ENCODE results near the gene TMEM132A. TPM values are rescaled to one million over a fixed set of nuclear protein-coding genes. Genes with fewer than 3 reads are reported as not detected.

The TMEM132A gene
- polyA plus RNA-seq, 3 donors, result 45.0 to 55.6 (median 46.9) TPM

DNA sequence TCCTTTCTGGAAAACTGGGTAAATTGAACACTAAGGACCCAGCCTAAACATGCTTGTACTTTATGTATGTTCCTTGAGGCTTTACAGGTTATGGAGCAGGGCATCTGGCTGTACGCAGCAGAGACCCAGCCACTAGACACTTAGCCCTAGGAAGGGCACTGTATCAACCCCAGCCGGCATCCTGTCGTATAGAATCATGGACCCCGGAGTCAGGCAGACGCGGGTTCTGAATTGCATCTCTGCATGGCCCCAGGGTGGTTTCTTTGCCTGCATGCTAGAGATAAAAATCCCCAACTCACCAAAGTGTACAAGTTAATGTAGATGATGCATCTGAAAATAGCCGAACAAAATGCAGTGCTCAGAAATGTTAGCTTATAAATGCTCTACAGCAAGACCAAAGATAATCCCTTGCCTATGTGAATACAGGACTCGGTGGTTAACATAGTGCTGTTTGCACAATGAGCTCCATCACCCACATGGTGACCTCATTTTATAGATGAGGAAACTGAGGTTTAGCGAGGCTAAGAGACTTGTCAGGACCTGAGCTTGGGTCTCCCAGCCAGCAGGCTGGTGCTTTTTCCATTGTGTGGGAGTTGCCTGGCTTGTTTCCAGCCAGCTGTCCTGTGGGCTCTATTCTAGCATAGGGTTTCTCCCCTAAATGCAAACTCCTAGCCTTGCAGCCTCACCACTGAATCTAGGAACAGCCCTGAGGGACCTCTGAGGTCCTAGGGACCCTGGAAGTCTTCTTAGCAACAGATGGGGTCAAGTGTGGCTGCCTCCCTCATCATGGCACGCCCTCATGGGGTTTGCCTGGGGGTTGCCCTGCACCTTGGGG, 54.5 kb downstream of the TMEM132A start:
- no peak for DNase-seq (ENCODE audit: low read depth in 3 of 3, low spot score in 2 of 3)

DNA sequence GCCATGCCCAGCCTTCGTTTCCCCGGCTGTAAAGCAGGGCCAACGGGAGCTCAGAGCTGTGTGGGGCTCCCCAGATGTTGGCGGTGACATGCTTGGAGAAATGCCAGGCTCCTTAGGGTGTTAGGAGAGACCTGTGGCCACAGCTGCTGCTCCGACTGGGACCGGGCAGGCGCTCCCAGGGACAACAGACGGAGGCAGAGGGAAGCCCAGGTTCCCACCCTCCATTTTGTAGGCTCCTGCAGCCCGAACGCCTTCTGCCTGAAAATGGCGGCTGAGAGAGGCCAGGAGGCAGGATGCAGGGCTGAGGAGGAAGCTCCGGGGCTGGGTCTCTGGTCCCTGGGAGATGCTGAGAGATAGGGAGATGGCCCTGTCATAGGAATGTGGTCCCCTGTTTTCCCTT, 57.3 kb downstream of the TMEM132A start:
- no peak for DNase-seq (ENCODE audit: low read depth in 3 of 3, low spot score in 2 of 3)

GRCh38 chr11:60982184-60982583, 57.9 kb downstream of the TMEM132A start:
- no peak for DNase-seq (ENCODE audit: low read depth in 3 of 3, low spot score in 2 of 3)

- DNase-seq (ENCODE audit: low read depth in 3 of 3, low spot score in 2 of 3), result no peak
Observed at GRCh38 chr11:60984149-60984548, 59.9 kb downstream of the TMEM132A start.

GRCh38 chr11:60984636-60985035, 60.4 kb downstream of the TMEM132A start:
- DNase-seq (ENCODE audit: low read depth in 3 of 3, low spot score in 2 of 3), result no peak

DNA sequence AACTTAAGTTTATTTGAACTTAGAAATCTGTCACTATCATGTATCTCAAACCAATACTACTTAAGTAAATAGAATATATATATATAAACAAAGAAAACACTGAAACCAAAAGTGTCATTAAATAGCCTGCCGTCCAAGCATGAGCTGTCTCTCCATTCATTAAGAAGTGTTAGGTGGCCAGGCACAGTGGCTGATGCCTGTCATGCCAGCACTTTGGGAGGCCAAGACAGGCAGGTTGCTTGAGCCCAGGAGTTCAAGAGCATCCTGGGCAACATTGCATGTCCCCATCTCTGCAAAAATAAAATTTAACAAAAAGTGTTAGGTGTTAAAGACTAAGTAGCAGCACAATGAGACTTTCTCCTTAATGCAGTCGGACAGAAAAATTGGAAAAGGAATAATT, 61.2 kb downstream of the TMEM132A start:
- no peak for DNase-seq (ENCODE audit: low read depth in 3 of 3, low spot score in 2 of 3)

DNA sequence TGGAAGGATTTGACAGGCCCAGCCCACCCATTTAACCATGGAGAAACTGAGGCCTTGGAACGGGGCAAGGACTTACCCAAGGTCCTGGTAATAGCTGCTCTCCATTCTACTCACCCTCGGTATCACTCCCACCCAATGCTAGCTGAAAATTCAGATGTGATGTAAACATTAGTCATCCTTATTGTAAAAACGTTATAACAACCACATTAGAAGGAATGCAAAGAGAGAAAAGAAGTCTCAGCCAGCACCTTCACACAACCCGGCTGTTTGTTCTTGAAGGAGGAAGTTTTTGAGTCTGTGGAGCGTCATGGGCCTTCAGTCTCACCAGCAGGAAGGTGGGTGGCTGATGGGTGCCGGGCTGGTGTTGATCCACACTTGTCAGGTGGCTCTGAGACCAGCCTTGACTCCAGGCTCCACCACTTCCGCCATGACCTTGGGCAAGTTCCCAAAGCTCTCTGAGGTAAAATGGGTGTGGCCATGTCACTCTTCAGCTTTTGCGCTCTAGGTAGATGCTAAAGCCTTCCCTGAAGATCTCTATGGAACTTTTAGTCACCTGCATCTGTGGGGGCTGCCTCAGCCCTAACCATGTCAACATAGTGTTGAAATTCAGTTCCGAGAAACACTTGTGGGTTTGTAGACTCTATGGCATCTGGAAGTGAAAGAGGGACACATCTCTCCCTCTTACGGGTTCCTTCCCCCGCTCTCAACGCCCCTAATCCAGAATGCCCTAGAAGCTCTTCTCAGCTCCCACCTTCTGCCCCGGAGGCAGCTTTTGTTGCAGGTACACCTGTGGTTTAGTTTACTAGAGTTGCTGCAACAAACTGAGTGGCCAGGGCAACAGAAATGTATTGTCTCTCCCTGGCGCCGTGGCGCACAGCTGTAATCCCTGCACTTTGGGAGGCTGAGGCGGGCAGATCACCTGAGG, 62.0 kb downstream of the TMEM132A start:
- no peak for DNase-seq (ENCODE audit: low read depth in 3 of 3, low spot score in 2 of 3)

Other genes starting within 250 kb of the TMEM132A start
- not detected for gene MS4A8, start 224.8 kb upstream of the TMEM132A start, polyA plus RNA-seq (ENCODE audit: insufficient read length in 3 of 3)
- not detected for gene MS4A18, start 199.7 kb upstream of the TMEM132A start, polyA plus RNA-seq (ENCODE audit: insufficient read length in 3 of 3)
- gene MS4A15, start 167.6 kb upstream of the TMEM132A start, polyA plus RNA-seq (ENCODE audit: insufficient read length in 3 of 3), result not detected
- gene MS4A10, start 139.1 kb upstream of the TMEM132A start, polyA plus RNA-seq (ENCODE audit: insufficient read length in 3 of 3), result under 1 TPM; 0.11 to 0.18 (median 0.13) TPM
- gene CCDC86, start 82.3 kb upstream of the TMEM132A start, polyA plus RNA-seq (ENCODE audit: insufficient read length in 3 of 3), result 10 to 100 TPM; 16.8 to 17.1 (median 16.9) TPM
- under 1 TPM; 0.08 to 0.25 (median 0.24) TPM for gene PTGDR2, start 68.5 kb upstream of the TMEM132A start, polyA plus RNA-seq (ENCODE audit: insufficient read length in 3 of 3)
- not detected for gene ZP1, start 56.9 kb upstream of the TMEM132A start, polyA plus RNA-seq (ENCODE audit: insufficient read length in 3 of 3)
- 100 to 1,000 TPM; 132 to 140 (median 138) TPM for gene PRPF19, start 17.9 kb upstream of the TMEM132A start, polyA plus RNA-seq (ENCODE audit: insufficient read length in 3 of 3)
- 10 to 100 TPM; 86.2 to 91.3 (median 86.6) TPM for gene TMEM109, start 10.3 kb upstream of the TMEM132A start, polyA plus RNA-seq (ENCODE audit: insufficient read length in 3 of 3)
- gene SLC15A3, start 27.7 kb downstream of the TMEM132A start, polyA plus RNA-seq (ENCODE audit: insufficient read length in 3 of 3), result 10 to 100 TPM; 15.7 to 19.1 (median 17.5) TPM
- gene CD6, start 47.2 kb downstream of the TMEM132A start, polyA plus RNA-seq (ENCODE audit: insufficient read length in 3 of 3), result 1 to 10 TPM in 2 of 3 donors, under 1 TPM in 1; 0.82 to 1.5 (median 1.1) TPM
- under 1 TPM; 0.04 to 0.08 (median 0.08) TPM for gene CD5, start 178.0 kb downstream of the TMEM132A start, polyA plus RNA-seq (ENCODE audit: insufficient read length in 3 of 3)
- gene VPS37C, start 237.0 kb downstream of the TMEM132A start, polyA plus RNA-seq (ENCODE audit: insufficient read length in 3 of 3), result 10 to 100 TPM; 14.0 to 17.0 (median 15.5) TPM